Stimulated activated CD8-positive, alpha-beta memory T cell treated with anti-CD3 and anti-CD28 coated beads, Interleukin-4, amount 100 ng/mL, for 48 hours (primary cell): Measurements from ENCODE around the gene TAF10.

Experiments
- DNase-seq: peaks from one replicate; pipeline ENCODE4 v3.0.0-alpha.2; 2020

The TAF10 gene

GRCh38 chr11:6640036-6640984 lies 28.3 kb upstream of the TAF10 start:
- no peak for DNase-seq

GRCh38 chr11:6638429-6638828 lies 26.4 kb upstream of the TAF10 start:
- no peak for DNase-seq

- DNase-seq, result no peak
Measured at GRCh38 chr11:6637871-6638270, 25.9 kb upstream of the TAF10 start.

- DNase-seq, result no peak
Measured at GRCh38 chr11:6636480-6636879, 24.5 kb upstream of the TAF10 start.

- DNase-seq, result no peak
Measured at GRCh38 chr11:6635082-6635932, 23.3 kb upstream of the TAF10 start.

GRCh38 chr11:6634534-6634933 lies 22.5 kb upstream of the TAF10 start:
- no peak for DNase-seq

GRCh38 chr11:6633422-6634408 lies 21.7 kb upstream of the TAF10 start:
- DNase-seq, result no peak

- DNase-seq, result no peak
Measured at GRCh38 chr11:6632116-6633073, 20.4 kb upstream of the TAF10 start.

GRCh38 chr11:6631361-6631890 lies 19.4 kb upstream of the TAF10 start:
- no peak for DNase-seq

GRCh38 chr11:6630632-6631291 lies 18.7 kb upstream of the TAF10 start:
- DNase-seq, result no peak

- DNase-seq, result no peak
Measured at GRCh38 chr11:6629892-6630631, 18.0 kb upstream of the TAF10 start.

- no peak for DNase-seq
Measured at GRCh38 chr11:6629573-6629891, 17.5 kb upstream of the TAF10 start.

- no peak for DNase-seq
Measured at GRCh38 chr11:6628526-6628925, 16.5 kb upstream of the TAF10 start.

GRCh38 chr11:6627762-6628241 lies 15.8 kb upstream of the TAF10 start:
- DNase-seq, result no peak

- no peak for DNase-seq
Measured at GRCh38 chr11:6626971-6627761, 15.2 kb upstream of the TAF10 start.

GRCh38 chr11:6625832-6626420 lies 13.9 kb upstream of the TAF10 start:
- no peak for DNase-seq

GRCh38 chr11:6625156-6625831 lies 13.3 kb upstream of the TAF10 start:
- no peak for DNase-seq
